DND-41 (cell line): Measurements from ENCODE around the gene PCDH1.

Source experiments
- ATAC-seq: fragments of 200-7000 bp; cut with Tn5 transposase; 3 replicates; pipeline ENCODE4 v1.9.1; 2021; ENCODE audit warnings: low read depth; ENCODE audit not compliant: insufficient read depth
- DNase-seq: peaks from one replicate; pipeline ENCODE4 v3.0.0-alpha.2; 2020
- H2AFZ ChIP-seq: 2 replicates; pipeline ENCODE4 v1.6.0; 2012; ENCODE audit warnings: low read depth, low read length
- H3K27ac ChIP-seq: 2 replicates; pipeline ENCODE4 v1.5.1; 2012; ENCODE audit warnings: low read length, inconsistent platforms
- H3K27me3 ChIP-seq: fragments of 200-600 bp; sonication (generic); 2 replicates; pipeline ENCODE4 v1.6.0; 2012; ENCODE audit warnings: low read length, mild to moderate bottlenecking, inconsistent platforms; ENCODE audit not compliant: insufficient read depth, poor library complexity
- H3K36me3 ChIP-seq: 2 replicates; pipeline ENCODE4 v1.5.1; 2012; ENCODE audit warnings: low read length, inconsistent platforms; ENCODE audit not compliant: insufficient read depth
- H3K4me1 ChIP-seq: 2 replicates; pipeline ENCODE4 v1.5.1; 2012; ENCODE audit warnings: mild to moderate bottlenecking, low read length; ENCODE audit not compliant: insufficient read depth
- H3K4me2 ChIP-seq: 2 replicates; pipeline ENCODE4 v1.6.0; 2012; ENCODE audit warnings: mild to moderate bottlenecking, moderate library complexity, low read length, inconsistent platforms; ENCODE audit not compliant: insufficient read depth
- H3K4me3 ChIP-seq, 2 experiments: fragments of 200-600 bp in 1 of 2; shearing (Covaris generic) in 1 of 2; 2 replicates each; pipeline ENCODE4 v1.5.1; 2012 to 2016; ENCODE audit warnings: inconsistent platforms in 2 of 2, low read length in 2 of 2, mild to moderate bottlenecking in 2 of 2, low read depth in 1 of 2, moderate library complexity in 1 of 2
- H3K79me2 ChIP-seq: 2 replicates; pipeline ENCODE4 v1.6.0; 2012; ENCODE audit warnings: low read length, inconsistent platforms; ENCODE audit not compliant: insufficient read depth
- H3K9ac ChIP-seq: 2 replicates; pipeline ENCODE4 v1.6.0; 2012; ENCODE audit warnings: low read depth, mild to moderate bottlenecking, inconsistent platforms, low read length, moderate library complexity
- H3K9me3 ChIP-seq: 2 replicates; pipeline ENCODE4 v1.5.1; 2012; ENCODE audit warnings: low read length, moderate library complexity, mild to moderate bottlenecking, inconsistent platforms; ENCODE audit not compliant: insufficient read depth, severe bottlenecking
- H4K20me1 ChIP-seq: 2 replicates; pipeline ENCODE4 v1.6.0; 2012; ENCODE audit warnings: low read length; ENCODE audit not compliant: insufficient read depth
- EZH2 ChIP-seq: IDR thresholded peaks from 3 replicates; pipeline ENCODE4 v1.6.1; 2012; ENCODE audit warnings: borderline replicate concordance, low read depth, mild to moderate bottlenecking, moderate library complexity, low read length, inconsistent platforms; ENCODE audit not compliant: severe bottlenecking
- TF ChIP-seq, protein P1 (sequence below): IDR thresholded peaks from 2 replicates; pipeline ENCODE4 v1.5.1; 2012; ENCODE audit warnings: borderline replicate concordance, low read length, moderate library complexity, mild to moderate bottlenecking; ENCODE audit not compliant: poor library complexity, severe bottlenecking; ENCODE audit errors: extremely low read depth

The PCDH1 gene

GRCh38 chr5:141879426-141879759, 1.2 kb upstream of the PCDH1 start:
- H3K36me3 ChIP-seq, result no peaks in the 10 kb centered on the region
- TF ChIP-seq, protein P1, sequence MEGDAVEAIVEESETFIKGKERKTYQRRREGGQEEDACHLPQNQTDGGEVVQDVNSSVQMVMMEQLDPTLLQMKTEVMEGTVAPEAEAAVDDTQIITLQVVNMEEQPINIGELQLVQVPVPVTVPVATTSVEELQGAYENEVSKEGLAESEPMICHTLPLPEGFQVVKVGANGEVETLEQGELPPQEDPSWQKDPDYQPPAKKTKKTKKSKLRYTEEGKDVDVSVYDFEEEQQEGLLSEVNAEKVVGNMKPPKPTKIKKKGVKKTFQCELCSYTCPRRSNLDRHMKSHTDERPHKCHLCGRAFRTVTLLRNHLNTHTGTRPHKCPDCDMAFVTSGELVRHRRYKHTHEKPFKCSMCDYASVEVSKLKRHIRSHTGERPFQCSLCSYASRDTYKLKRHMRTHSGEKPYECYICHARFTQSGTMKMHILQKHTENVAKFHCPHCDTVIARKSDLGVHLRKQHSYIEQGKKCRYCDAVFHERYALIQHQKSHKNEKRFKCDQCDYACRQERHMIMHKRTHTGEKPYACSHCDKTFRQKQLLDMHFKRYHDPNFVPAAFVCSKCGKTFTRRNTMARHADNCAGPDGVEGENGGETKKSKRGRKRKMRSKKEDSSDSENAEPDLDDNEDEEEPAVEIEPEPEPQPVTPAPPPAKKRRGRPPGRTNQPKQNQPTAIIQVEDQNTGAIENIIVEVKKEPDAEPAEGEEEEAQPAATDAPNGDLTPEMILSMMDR, result no peak
- H3K4me3 ChIP-seq, result no peak overlapping the region
- H3K9ac ChIP-seq, result no peak overlapping the region
- no peak for DNase-seq
- ATAC-seq, result no peak
- no peak overlapping the region for H3K4me2 ChIP-seq
- H4K20me1 ChIP-seq, result peaks cover 8% of the 10 kb centered on the region; the same call in 1 of the 2 replicates
- peaks cover 18% of the 10 kb centered on the region for H3K27me3 ChIP-seq
- no peak overlapping the region for H3K27ac ChIP-seq
- H3K79me2 ChIP-seq, result no peaks in the 10 kb centered on the region
- no peaks in the 10 kb centered on the region for H3K9me3 ChIP-seq
- peaks cover 11% of the 10 kb centered on the region for H3K4me1 ChIP-seq
- no peak overlapping the region for H2AFZ ChIP-seq

GRCh38 chr5:141878711-141879425, 658 bp upstream of the PCDH1 start:
- no peak for TF ChIP-seq EZH2
- TF ChIP-seq, protein P1, result peak; percentile 98
- H3K79me2 ChIP-seq, result no peaks in the 10 kb centered on the region
- peaks cover 13% of the 10 kb centered on the region; the same call in 1 of the 2 replicates for H4K20me1 ChIP-seq
- H3K27ac ChIP-seq, result no peak overlapping the region
- H3K36me3 ChIP-seq, result no peaks in the 10 kb centered on the region
- H3K9ac ChIP-seq, result no peak overlapping the region
- H3K4me2 ChIP-seq, result 0 out of 2 replicates have a peak overlapping the region, but pooled peaks have one; percentile 3
- peak; percentile 98 for ATAC-seq
- peaks cover 11% of the 10 kb centered on the region for H3K4me1 ChIP-seq
- no peaks in the 10 kb centered on the region for H3K9me3 ChIP-seq
- H3K27me3 ChIP-seq, result peaks cover 22% of the 10 kb centered on the region
- DNase-seq, result peak; percentile 84
- H2AFZ ChIP-seq, result no peak overlapping the region
- no peak overlapping the region for H3K4me3 ChIP-seq

DNA sequence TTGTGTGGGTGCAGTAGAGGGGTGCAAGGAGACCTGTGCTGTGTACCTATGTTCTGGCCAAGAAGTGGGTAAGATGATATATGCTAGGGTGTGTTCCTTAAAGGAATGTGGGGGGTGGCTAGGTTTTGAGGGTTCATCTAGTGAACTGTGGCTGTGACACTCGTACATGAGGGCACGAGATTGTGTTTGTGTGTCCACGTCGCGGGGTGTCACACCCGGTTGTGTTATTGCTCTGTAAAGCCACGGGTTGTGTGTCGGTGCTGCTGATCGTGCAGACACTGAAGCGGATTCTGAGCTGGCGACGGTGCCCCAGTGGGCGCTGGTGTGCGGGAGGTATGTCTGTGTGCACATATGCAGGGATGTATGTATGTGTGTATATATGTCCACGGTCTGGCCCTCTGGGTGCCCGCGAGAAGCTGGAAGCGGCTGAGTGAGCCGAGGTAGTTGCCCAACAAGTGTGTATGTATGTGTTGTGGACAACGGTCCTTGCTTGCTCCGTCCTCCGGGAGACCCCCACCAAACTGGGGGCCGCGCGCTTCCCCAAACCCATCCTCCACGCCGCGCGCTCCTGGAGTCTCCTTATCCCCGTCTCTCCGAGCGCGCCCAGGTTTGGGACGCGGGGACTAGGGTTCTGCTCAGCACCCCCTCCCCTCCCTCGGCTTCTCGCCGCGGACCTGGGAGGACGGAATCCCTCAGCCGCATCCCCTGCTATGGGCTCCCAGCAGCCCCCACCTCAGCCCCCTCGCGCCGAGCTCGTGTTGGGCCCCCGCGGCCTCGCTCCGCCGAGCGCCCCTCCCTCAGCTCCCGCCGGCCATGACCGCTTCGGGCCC, 639 bp downstream of the PCDH1 start:
- Histone ChIP-seq H3K9me3 (no peaks in the 10 kb centered on the region), H4K20me1 (peaks cover 13% of the 10 kb centered on the region; the same call in 1 of the 2 replicates), H3K79me2 (no peaks in the 10 kb centered on the region), H2AFZ (no peak overlapping the region), H3K36me3 (no peaks in the 10 kb centered on the region), H3K4me1 (peaks cover 11% of the 10 kb centered on the region), H3K4me2 (no peak overlapping the region), H3K27me3 (peaks cover 22% of the 10 kb centered on the region), H3K9ac (no peak overlapping the region), H3K4me3 (no peak overlapping the region), H3K27ac (no peak overlapping the region)
- TF ChIP-seq EZH2, result no peak
- TF ChIP-seq, protein P1, result no peak
- DNase-seq, result no peak
- no peak for ATAC-seq
